Measurements from ENCODE around the gene AK5. TPM values are rescaled to one million over a fixed set of nuclear protein-coding genes. Genes with fewer than 3 reads are reported as not detected.

Gene AK5
- total RNA-seq, 1 donor: 25.3 TPM

GRCh38 chr1:77533660-77534305, 252.0 kb downstream of the AK5 start:
- DNase-seq (ENCODE audit: insufficient read length, low spot score, missing footprints): peak; percentile 92
- Histone ChIP-seq H3K4me2 (ENCODE audit: insufficient read depth, low read length) (peak overlapping the region; percentile 74), H4K20me1 (ENCODE audit: insufficient read depth, low read length) (no peaks in the 10 kb centered on the region), H3K27me3 (ENCODE audit: insufficient read depth, low read length) (no peaks in the 10 kb centered on the region), H3K4me3 (ENCODE audit: insufficient read depth, low read length) (peak overlapping the region; percentile 17), H3K27ac (ENCODE audit: low read depth, low read length) (peak overlapping the region; percentile 46), H3K36me3 (ENCODE audit: insufficient read depth, low read length) (no peaks in the 10 kb centered on the region), H3K9me3 (ENCODE audit: low read depth, low read length) (no peaks in the 10 kb centered on the region), H3K4me1 (ENCODE audit: insufficient read depth, low read length) (peaks cover 42% of the 10 kb centered on the region), H3K79me2 (ENCODE audit: insufficient read depth, low read length) (no peaks in the 10 kb centered on the region), H2AFZ (ENCODE audit: low read length) (peak overlapping the region; percentile 67)
- TF ChIP-seq CTCF (IDR thresholded peaks at IDR 0.05; ENCODE audit: extremely low read depth, low read depth, low read length): peak; percentile 86

- H3K9me3 ChIP-seq (ENCODE audit: low read depth, low read length): no peaks in the 10 kb centered on the region
- H3K4me1 ChIP-seq (ENCODE audit: insufficient read depth, low read length): peaks cover 49% of the 10 kb centered on the region
- no peaks in the 10 kb centered on the region for H3K36me3 ChIP-seq (ENCODE audit: insufficient read depth, low read length)
- H2AFZ ChIP-seq (ENCODE audit: low read length): peak overlapping the region; percentile 67
- peak overlapping the region; percentile 74 for H3K4me2 ChIP-seq (ENCODE audit: insufficient read depth, low read length)
- H3K27me3 ChIP-seq (ENCODE audit: insufficient read depth, low read length): no peaks in the 10 kb centered on the region
- no peak overlapping the region for H3K4me3 ChIP-seq (ENCODE audit: insufficient read depth, low read length)
- no peaks in the 10 kb centered on the region for H4K20me1 ChIP-seq (ENCODE audit: insufficient read depth, low read length)
- DNase-seq (ENCODE audit: insufficient read length, low spot score, missing footprints): peak; percentile 74
- TF ChIP-seq CTCF (IDR thresholded peaks at IDR 0.05; ENCODE audit: extremely low read depth, low read depth, low read length): no peak
- H3K79me2 ChIP-seq (ENCODE audit: insufficient read depth, low read length): no peaks in the 10 kb centered on the region
- H3K27ac ChIP-seq (ENCODE audit: low read depth, low read length): peak overlapping the region; percentile 46
These were observed 252.6 kb downstream of the AK5 start for GRCh38 chr1:77534456-77534855.

- peak; percentile 90 for DNase-seq (ENCODE audit: insufficient read length, low spot score, missing footprints)
- no peak for TF ChIP-seq CTCF (IDR thresholded peaks at IDR 0.05; ENCODE audit: extremely low read depth, low read depth, low read length)
- H3K9me3 ChIP-seq (ENCODE audit: low read depth, low read length): no peaks in the 10 kb centered on the region
- peak overlapping the region; percentile 21 for H3K4me2 ChIP-seq (ENCODE audit: insufficient read depth, low read length)
- H3K4me1 ChIP-seq (ENCODE audit: insufficient read depth, low read length): peaks cover 70% of the 10 kb centered on the region
- no peaks in the 10 kb centered on the region for H4K20me1 ChIP-seq (ENCODE audit: insufficient read depth, low read length)
- peak overlapping the region; percentile 75 for H3K27ac ChIP-seq (ENCODE audit: low read depth, low read length)
- no peaks in the 10 kb centered on the region for H3K36me3 ChIP-seq (ENCODE audit: insufficient read depth, low read length)
- H3K79me2 ChIP-seq (ENCODE audit: insufficient read depth, low read length): no peaks in the 10 kb centered on the region
- no peaks in the 10 kb centered on the region for H3K27me3 ChIP-seq (ENCODE audit: insufficient read depth, low read length)
- peak overlapping the region; percentile 11 for H2AFZ ChIP-seq (ENCODE audit: low read length)
- no peak overlapping the region for H3K4me3 ChIP-seq (ENCODE audit: insufficient read depth, low read length)
These were observed 255.0 kb downstream of the AK5 start for GRCh38 chr1:77536813-77537212.

GRCh38 chr1:77538956-77539518, 257.2 kb downstream of the AK5 start:
- Histone ChIP-seq H3K79me2 (ENCODE audit: insufficient read depth, low read length) (no peaks in the 10 kb centered on the region), H3K36me3 (ENCODE audit: insufficient read depth, low read length) (no peaks in the 10 kb centered on the region), H3K4me3 (ENCODE audit: insufficient read depth, low read length) (peak overlapping the region; percentile 31), H3K9me3 (ENCODE audit: low read depth, low read length) (no peaks in the 10 kb centered on the region), H3K4me2 (ENCODE audit: insufficient read depth, low read length) (peak overlapping the region; percentile 72), H3K4me1 (ENCODE audit: insufficient read depth, low read length) (peaks cover 75% of the 10 kb centered on the region), H3K27me3 (ENCODE audit: insufficient read depth, low read length) (no peaks in the 10 kb centered on the region), H3K27ac (ENCODE audit: low read depth, low read length) (peak overlapping the region; percentile 98), H4K20me1 (ENCODE audit: insufficient read depth, low read length) (no peaks in the 10 kb centered on the region), H2AFZ (ENCODE audit: low read length) (peak overlapping the region; percentile 33)
- no peak for TF ChIP-seq CTCF (IDR thresholded peaks at IDR 0.05; ENCODE audit: extremely low read depth, low read depth, low read length)
- DNase-seq (ENCODE audit: insufficient read length, low spot score, missing footprints): peak; percentile 89

Measured in osteoblast (primary cell).